Retina (tissue), 1 donor: Measurements from ENCODE around the gene RNASEH2C.
"Not testable (repeated sequence)": the region's sequence is repeated elsewhere in the genome, so short reads cannot be mapped to it uniquely, and the experiment has no call there.

Experiments used
- DNase-seq: peaks from one replicate; pipeline ENCODE4 v3.0.0-alpha.2; 2016

RNASEH2C gene

DNA sequence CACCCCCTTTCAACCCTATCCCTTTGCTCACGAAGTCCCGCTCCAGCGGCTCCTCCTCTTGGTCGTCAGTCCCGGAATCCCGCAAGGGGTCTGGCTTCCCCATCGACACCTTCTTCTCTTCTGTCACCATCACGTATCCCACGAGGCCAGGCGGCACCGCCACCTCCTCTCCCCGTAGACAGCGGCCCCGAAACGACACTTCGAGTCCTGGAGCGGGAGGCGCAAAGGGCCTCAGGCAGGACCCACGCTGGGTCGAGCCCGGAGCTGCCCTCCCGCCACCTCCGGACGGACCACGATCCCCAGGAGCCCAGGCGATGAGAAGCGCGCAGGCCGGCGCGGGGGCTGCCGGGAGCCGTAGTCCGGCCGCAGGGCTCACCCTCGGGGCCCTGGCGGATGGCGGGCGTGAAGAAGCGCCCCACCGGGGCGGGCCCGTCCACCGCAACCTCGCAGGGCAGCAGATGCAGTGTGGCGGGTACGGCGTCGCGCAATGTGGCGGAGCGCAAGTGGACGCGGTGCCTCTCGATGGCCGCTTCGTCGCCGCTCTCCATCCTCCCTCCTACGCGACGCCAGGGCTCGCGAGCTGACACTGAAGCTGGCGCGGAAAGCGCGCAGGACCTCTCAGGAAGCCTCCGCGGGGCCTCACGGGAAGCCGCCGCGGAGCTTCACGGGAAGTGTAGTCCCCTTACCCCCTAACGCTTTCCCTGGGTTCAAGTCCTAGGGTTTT is at the start of gene RNASEH2C:
Gene RNASEH2C, minus strand, starts transcription at position 588 of the 724 bp plus-strand sequence. Its CDS starts 40 bp downstream, at position 548.
- peak; percentile 96 for DNase-seq

DNA sequence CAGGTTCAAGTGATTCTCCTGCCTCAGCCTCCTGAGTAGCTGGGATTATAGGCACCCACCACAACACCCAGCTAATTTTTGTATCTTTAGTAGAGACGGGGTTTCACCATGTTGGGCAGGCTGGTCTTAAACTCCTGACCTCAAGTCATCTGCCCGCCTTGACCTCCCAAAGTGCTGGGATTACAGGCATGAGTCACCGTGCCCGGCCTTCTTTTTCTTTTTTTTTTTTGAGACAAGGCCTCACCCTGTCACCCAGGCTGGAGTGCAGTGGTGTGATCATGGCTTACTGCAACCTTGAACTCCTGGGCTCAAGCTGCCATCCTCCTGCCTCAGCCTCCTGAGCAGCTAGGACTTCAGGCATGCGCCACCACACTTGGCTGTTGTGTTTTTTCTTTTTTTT is 47.2 kb upstream of the RNASEH2C start:
- DNase-seq = not testable (repeated sequence)

- DNase-seq = no peak
Measured at GRCh38 chr11:65767406-65767805, 46.8 kb upstream of the RNASEH2C start.

DNA sequence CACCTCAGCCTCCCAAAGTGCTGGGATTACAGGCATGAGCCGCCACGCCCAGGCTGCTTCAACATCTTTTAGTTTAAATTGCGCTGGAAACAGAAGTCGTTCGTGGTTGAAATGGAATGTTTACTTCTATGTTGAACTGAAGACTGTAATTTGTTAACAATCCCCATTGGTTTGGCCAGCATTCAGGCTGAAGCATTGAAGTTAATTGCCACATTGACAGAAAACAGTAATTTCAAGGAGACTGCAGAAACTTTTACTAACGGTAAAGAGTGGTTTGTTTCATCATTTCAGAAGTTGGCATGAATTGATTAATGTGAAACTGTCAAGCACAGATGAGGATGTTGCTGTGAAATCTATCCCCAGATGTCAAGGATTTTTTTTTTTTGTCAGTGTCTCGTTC is 45.9 kb upstream of the RNASEH2C start:
- DNase-seq = no peak

DNA sequence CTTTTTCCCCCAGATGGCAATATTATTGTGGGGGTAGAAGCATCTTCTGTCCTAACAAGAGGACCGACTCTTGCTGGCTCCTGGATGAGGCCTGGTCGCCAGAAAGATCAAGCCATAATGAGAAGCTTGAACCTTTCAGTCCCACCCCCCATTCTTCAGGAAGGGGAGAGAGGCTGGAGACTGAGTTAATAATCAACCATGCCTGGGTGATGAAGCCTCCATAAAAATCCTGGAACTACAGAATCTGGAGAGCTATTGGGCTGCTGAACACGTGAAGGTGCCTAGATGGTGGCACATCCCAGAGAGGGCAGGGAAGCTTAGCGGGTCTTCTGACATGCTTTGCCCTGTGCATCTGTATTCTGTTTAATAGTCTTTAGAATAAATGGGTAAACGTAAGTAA is 43.8 kb upstream of the RNASEH2C start:
- DNase-seq = no peak

- not testable (repeated sequence) for DNase-seq
Measured at GRCh38 chr11:65762816-65763215, 42.2 kb upstream of the RNASEH2C start.

DNA sequence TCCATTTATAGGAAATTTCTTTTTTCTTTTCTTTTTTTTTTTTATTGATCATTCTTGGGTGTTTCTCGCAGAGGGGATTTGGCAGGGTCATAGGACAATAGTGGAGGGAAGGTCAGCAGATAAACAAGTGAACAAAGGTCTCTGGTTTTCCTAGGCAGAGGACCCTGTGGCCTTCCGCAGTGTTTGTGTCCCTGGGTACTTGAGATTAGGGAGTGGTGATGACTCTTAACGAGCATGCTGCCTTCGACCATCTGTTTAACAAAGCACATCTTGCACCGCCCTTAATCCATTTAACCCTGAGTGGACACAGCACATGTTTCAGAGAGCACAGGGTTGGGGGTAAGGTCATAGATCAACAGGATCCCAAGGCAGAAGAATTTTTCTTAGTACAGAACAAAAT is 41.6 kb upstream of the RNASEH2C start:
- not testable (repeated sequence) for DNase-seq

DNA sequence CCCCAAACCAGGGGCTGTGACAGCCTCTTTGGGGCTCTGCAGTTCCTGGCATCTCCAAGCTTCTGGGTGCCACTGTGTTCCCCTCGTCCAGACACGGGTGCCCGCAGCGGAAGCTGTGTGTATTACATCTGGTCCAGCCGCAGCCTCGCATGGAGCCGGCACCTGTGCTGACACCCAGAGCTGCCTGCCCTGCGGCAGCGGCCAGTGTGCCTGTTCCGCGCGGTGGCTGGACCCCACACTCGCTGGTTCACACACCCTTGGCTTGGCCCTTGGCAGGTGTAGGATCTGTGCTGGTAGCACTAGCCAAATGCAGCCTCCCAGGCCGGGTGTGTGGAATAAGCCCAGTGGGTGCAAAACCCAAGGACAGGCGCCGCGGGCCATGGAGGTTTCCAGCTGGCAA is 24.5 kb upstream of the RNASEH2C start:
- no peak for DNase-seq

DNA sequence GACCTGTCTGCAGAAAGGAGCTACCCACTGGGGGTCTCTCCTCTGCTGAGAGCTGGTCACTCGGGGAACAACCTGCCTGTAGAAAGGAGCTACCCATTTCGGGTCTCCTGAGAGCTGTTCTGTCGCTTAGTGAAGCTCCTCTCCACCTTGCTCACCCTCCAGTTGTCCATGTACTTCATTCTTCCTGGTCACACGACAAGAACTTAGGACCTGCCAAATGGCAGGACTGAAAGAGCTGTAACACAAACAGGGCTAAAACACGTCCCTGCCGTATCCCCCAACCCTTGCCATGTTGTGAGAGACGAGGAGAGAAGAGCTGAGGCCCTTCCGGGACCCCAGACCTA is 24.1 kb upstream of the RNASEH2C start:
- no peak for DNase-seq

DNA sequence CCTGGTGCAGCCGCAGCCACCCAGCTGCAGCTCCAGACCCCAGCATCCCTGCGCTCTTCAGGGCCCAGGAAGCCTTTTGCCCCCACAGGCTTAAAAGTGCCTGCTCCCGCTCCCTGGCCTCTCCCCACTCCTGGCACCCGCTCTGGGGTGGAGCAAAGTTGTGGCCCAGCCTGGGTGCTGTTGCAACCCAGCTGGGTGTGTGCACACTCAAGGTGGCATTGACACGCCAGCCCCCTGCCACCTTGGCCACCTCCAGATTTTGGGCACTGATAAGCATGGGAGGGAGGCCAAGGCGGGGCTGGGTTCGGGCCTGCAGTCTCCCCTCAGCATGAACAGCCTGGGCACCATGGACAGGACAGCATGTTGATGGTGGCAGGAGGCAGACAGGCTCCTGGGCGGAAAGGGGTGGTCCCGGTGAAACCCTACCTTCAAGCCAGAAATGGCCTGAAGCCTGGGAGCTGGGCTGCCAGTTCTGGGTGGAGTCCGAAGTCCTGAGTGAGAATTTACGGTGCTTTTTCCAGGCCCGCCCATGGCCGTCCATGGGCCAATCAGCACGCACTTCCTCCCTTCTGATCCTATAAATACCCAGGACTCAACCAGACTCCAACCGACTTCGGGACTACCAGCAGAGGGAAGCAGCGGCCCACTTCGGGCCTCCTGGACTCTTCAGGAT is 23.6 kb upstream of the RNASEH2C start:
- DNase-seq = peak; percentile 6

DNA sequence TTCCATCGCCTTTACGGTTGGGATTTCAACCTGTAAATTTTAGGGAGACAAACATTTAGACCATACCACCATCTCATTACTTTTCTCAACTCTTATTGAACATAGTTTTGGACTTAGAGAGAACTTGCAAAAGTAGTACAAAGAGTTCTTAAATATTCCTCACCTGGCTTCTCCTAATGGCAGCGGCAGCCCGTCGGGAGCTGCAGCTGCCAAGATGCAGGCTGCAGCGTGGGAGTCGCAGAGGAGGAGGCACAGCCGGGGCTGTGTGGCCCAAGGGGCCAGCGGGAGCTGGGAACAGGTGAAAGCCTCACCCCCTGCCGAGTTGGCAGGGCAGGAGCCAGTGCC is 23.1 kb upstream of the RNASEH2C start:
- DNase-seq = no peak

- DNase-seq = no peak
Measured at GRCh38 chr11:65742353-65742752, 21.8 kb upstream of the RNASEH2C start.

GRCh38 chr11:65741185-65741584 is 20.6 kb upstream of the RNASEH2C start:
- DNase-seq = no peak

DNA sequence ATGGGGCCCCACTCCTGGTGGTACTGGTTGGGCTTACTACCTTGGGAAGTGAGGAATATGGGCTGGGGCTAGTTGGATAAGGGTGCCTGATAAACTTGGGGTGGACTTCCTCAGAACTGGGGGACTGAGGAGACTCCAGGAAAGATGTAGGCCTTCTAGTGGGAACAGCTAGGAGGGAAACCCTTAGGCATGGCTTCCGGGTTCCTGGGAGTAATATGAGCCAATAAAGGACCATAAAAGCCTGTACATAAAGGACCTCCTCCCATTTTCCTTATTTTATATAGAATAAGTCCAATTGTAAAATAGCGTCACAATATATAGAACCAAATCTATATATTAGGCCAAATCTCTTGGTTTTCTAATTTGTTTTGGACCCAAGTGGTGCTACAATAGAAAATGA is 18.4 kb upstream of the RNASEH2C start:
- no peak for DNase-seq

- no peak for DNase-seq
Measured at GRCh38 chr11:65736810-65737209, 16.2 kb upstream of the RNASEH2C start.

- DNase-seq = not testable (repeated sequence)
Measured at GRCh38 chr11:65735111-65735510, 14.5 kb upstream of the RNASEH2C start.

DNA sequence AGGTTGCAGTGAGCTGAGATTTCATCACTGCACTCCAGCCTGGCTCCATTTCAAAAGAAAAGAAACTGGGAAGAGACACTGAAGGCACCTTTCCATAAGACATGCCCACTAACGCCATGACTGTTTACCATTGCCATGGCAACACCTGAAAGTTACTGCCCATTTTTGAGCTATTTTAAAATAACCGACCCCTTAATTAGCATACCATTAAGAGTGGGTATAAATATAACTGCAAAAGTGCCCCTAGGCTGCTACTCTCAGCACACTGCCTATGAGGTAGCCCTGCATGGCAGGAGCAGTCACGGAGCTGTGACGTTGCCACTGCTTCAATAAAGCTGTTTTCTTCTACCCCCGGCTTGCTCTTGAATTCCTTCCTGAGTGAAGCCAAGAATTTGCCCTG is 9.9 kb upstream of the RNASEH2C start:
- no peak for DNase-seq

DNA sequence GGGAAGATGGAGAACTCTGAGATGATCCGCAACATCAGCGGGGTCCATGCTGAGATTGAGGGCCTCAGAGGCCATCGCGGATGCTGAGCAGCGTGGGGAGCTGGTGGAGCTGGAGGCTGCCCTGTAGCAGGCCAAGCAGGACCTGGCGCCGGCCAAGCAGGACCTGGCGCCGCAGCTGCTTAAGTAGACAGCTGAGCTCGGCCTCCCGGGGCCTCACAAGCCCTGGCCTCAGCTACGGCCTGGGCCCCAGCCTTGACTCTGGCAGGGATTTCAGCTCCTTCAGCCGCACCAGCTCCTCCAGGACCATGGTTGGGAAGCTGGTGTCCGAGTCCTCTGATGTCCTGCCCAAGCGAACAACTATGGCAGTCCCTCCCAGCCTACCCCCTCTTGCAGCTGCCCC is 7.3 kb upstream of the RNASEH2C start:
- DNase-seq = no peak

- DNase-seq = no peak
Measured at GRCh38 chr11:65726660-65727059, 6.1 kb upstream of the RNASEH2C start.

DNA sequence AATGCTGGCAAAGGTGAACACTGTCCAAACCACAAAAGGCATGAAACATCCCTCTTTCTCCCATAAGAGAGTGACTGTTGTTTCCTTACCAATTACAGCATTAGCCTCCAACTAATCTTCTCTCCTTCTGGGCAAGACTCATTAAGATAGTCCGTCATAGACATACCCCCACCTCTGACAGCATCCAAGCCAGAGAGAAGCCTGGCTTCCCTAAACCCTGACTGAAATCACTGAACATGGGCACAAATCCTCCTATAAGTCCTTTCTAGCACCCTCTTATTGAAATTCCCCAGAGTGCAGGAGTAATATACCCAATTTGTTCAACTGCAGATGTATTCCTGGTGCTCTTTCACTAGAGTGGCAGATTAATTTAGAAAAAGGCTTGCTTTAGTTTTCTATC is 1.7 kb upstream of the RNASEH2C start:
- no peak for DNase-seq

DNA sequence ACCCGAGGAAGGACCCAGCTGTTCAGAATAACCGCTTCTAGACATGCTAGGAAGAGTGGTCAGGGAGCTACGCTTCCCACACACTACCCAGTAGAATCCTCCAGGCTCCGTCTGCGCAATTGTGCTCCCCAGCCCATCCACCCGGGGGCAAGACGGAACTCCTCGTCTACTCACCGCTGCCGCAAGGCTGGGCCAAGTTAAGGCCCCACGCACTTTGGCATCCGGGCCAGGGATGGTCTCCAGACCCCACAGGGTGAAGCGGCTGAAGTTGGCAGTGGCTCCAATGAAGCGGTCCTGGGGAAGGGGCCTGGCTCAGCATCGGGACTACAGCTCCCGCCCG is 757 bp downstream of the RNASEH2C start:
- no peak for DNase-seq

- no peak for DNase-seq
Measured at GRCh38 chr11:65718964-65719492, 1.6 kb downstream of the RNASEH2C start.

DNA sequence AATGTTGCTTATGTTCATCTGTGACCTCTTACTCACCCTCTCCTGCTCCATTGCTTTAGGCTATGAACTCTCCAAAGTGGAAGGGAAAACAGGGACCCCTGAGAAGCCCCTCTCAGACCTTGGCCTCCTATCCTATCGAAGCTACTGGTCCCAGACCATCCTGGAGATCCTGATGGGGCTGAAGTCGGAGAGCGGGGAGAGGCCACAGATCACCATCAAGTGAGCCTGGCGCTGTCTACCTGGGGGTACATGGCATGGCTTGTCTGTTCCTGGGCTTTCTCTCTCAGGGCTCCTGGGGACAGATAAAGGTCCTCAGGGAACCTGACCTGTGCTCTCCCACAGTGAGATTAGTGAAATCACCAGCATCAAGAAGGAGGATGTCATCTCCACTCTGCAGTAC is 2.1 kb downstream of the RNASEH2C start:
- no peak for DNase-seq

DNA sequence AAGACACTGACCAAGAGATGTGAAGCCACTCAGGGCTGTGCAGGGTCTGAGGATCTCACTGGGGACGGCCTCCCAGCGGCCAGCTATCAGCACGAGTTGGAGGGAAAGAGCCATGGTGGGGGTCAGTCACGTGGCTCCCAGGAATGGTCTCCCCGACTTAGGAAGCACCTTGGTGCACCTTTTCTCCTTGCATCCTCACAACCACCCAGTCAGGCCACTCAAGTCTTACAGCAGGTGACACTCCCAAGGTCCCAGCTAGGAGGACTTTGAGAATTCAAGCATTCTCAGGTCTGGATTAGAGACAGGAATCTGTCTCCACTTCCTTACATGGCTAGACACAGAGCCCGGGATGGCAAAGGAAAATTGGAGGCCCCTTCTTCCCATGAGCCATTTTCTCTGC is 2.7 kb downstream of the RNASEH2C start:
- DNase-seq = no peak
